Nephron progenitor cell (in vitro differentiated cells): ENCODE measurements around the gene GABRR1.
"Not testable (repeated sequence)": the region's sequence is repeated elsewhere in the genome, so short reads cannot be mapped to it uniquely, and the experiment has no call there.

Experiments
- DNase-seq: peaks from one replicate; pipeline ENCODE4 v3.0.0; 2021
- H3K27ac Mint-ChIP-seq: 2 replicates; pipeline ENCODE4 v1.8.0; 2021; ENCODE audit warnings: mild to moderate bottlenecking, moderate library complexity, mixed read lengths
- H3K27me3 Mint-ChIP-seq: 2 replicates; pipeline ENCODE4 v1.8.0; 2021; ENCODE audit warnings: mild to moderate bottlenecking, low read depth, mixed read lengths; ENCODE audit not compliant: poor library complexity
- H3K36me3 Mint-ChIP-seq: 2 replicates; pipeline ENCODE4 v1.8.0; 2021; ENCODE audit warnings: low read depth, mixed read lengths
- H3K4me1 Mint-ChIP-seq: 2 replicates; pipeline ENCODE4 v1.8.0; 2021; ENCODE audit warnings: mixed read lengths
- H3K4me3 Mint-ChIP-seq: 2 replicates; pipeline ENCODE4 v1.8.0; 2021; ENCODE audit warnings: mild to moderate bottlenecking, moderate library complexity, mixed read lengths
- H3K9me3 Mint-ChIP-seq: 2 replicates; pipeline ENCODE4 v1.8.0; 2021; ENCODE audit warnings: mild to moderate bottlenecking, moderate library complexity, mixed read lengths
- CTCF ChIP-seq: fragments of 200-600 bp; sonication (generic); IDR thresholded peaks from 2 replicates; pipeline ENCODE4 v1.5.0; 2021; ENCODE audit warnings: antibody characterized with exemption

GABRR1 gene

DNA sequence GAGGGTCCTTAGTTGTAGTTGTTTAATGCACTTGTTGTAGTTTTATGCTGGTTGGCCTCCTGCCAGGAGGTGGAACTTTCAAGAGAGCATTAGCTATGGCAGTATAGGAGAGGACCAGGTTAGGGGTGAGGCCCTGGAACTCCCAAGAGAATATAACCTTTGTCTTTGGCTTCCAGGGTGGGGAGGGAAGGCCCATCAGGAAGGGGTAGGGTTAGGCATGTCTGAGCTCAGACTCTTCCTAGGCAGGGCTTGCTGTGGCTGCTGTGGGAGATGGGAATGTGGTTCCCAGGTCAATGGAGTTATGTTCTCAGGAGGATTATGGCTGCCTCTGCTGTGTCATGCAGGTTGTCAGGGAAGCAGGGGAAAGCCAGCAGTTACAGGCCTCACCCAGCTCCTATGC is 20.0 kb upstream of the GABRR1 start:
- no peak for TF ChIP-seq CTCF
- peaks cover 26% of the 10 kb centered on the region for H3K36me3 Mint-ChIP-seq
- DNase-seq, result no peak
- H3K27ac Mint-ChIP-seq, result no peak overlapping the region
- H3K9me3 Mint-ChIP-seq, result peaks cover 42% of the 10 kb centered on the region
- H3K4me1 Mint-ChIP-seq, result peaks cover under 1% of the 10 kb centered on the region
- no peak overlapping the region for H3K4me3 Mint-ChIP-seq
- peaks cover 6% of the 10 kb centered on the region for H3K27me3 Mint-ChIP-seq

- not testable (repeated sequence) for H3K27ac Mint-ChIP-seq, H3K4me1 Mint-ChIP-seq, H3K27me3 Mint-ChIP-seq, H3K4me3 Mint-ChIP-seq, DNase-seq
- Mint-ChIP-seq H3K36me3 (peaks cover 37% of the 10 kb centered on the region), H3K9me3 (peaks cover 54% of the 10 kb centered on the region)
These were observed 16.4 kb upstream of the GABRR1 start for GRCh38 chr6:89233605-89234004.

DNA sequence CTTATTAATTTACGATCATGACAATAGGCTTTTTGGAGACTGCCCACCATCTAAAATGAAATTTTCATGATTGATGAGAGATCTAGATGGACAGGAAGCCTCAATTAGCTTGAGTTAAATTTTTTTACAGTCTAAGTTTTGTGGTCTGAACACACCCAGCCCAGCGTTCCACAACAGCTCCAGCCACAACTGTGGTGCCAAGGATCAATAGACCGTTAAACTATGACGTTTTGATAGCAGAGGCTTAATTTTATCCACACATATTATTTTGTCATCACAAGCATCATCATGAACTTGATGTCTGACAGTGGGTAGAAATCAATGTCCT is 5.5 kb upstream of the GABRR1 start:
- Mint-ChIP-seq H3K9me3 (peaks cover 16% of the 10 kb centered on the region), H3K4me1 (peaks cover 18% of the 10 kb centered on the region), H3K27me3 (peaks cover 3% of the 10 kb centered on the region), H3K36me3 (no peaks in the 10 kb centered on the region), H3K4me3 (no peak overlapping the region), H3K27ac (no peak overlapping the region)
- TF ChIP-seq CTCF, result no peak
- no peak for DNase-seq

DNA sequence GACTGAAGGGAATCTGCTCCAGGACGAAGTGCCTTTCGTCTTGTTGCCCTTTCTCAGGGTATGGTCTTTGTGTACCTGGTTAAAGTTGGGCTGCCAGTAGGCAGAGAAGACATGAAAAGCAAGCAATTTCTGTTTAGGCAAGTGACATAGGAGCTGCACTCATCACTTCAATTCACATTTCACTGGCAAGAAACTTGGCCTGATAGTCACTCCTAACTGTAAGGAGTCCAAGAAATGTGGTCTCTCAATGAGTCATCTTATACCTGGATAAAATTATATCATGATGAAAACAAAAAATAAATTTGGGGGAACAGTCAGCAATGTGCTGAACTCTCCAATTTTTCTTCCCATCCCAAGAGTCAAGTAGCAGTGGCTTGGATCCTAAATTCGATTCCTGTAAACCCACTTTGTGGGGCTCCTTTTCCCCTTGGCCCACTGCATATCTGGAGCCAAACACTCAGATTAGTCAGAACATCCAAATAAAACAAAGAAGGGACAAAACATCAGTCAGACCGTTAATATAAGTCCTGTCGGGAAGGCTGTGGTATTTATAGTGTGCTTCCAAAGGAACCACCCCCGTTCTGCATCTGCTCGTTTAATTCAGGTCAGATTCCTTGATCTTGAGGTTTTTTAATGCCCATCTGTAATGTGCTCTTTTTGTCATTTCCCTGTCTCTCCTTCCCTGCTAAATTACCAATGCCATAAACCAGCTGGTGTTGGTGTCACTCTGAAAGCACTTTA is 5.0 kb upstream of the GABRR1 start:
- Mint-ChIP-seq H3K36me3 (no peaks in the 10 kb centered on the region), H3K27ac (no peak overlapping the region), H3K4me3 (no peak overlapping the region), H3K9me3 (peaks cover 16% of the 10 kb centered on the region), H3K27me3 (peaks cover 3% of the 10 kb centered on the region), H3K4me1 (peaks cover 24% of the 10 kb centered on the region)
- TF ChIP-seq CTCF, result no peak
- no peak for DNase-seq

- Mint-ChIP-seq H3K27ac (no peak overlapping the region), H3K36me3 (no peaks in the 10 kb centered on the region), H3K9me3 (peaks cover 16% of the 10 kb centered on the region), H3K27me3 (peaks cover 3% of the 10 kb centered on the region), H3K4me1 (peaks cover 29% of the 10 kb centered on the region), H3K4me3 (no peak overlapping the region)
- DNase-seq, result no peak
- TF ChIP-seq CTCF, result no peak
These were observed 4.0 kb upstream of the GABRR1 start for GRCh38 chr6:89221129-89221528.

GRCh38 chr6:89216411-89216810 is 747 bp downstream of the GABRR1 start:
- TF ChIP-seq CTCF, result no peak
- Mint-ChIP-seq H3K27ac (no peak overlapping the region), H3K36me3 (no peaks in the 10 kb centered on the region), H3K9me3 (peaks cover 4% of the 10 kb centered on the region), H3K4me1 (peaks cover 21% of the 10 kb centered on the region), H3K4me3 (no peak overlapping the region), H3K27me3 (peaks cover 9% of the 10 kb centered on the region)
- DNase-seq, result no peak
